ENCODE results near the gene POTEM.
"Not testable (repeated sequence)": the region's sequence is repeated elsewhere in the genome, so short reads cannot be mapped to it uniquely, and the experiment has no call there.

POTEM gene

GRCh38 chr14:18962143-18962542 lies 5.1 kb upstream of the POTEM start:
- not testable (repeated sequence) for DNase-seq; H3K27me3 ChIP-seq (replicated peaks; ENCODE audit: control insufficient read depth, insufficient read depth, low read length, poor library complexity, severe bottlenecking); H3K36me3 ChIP-seq (ENCODE audit: control insufficient read depth, insufficient read depth, low read length); H3K27ac ChIP-seq (ENCODE audit: insufficient read depth, low read length, poor library complexity, severe bottlenecking); H3K4me1 ChIP-seq (ENCODE audit: control insufficient read depth, insufficient read depth, low read length, poor library complexity, severe bottlenecking); H3K4me3 ChIP-seq (ENCODE audit: insufficient read depth, low read depth, low read length, poor library complexity, severe bottlenecking); H3K9me3 ChIP-seq (ENCODE audit: control insufficient read depth, low read length)

- not testable (repeated sequence) for H3K9me3 ChIP-seq (ENCODE audit: control insufficient read depth, low read length); H3K4me3 ChIP-seq (ENCODE audit: insufficient read depth, low read depth, low read length, poor library complexity, severe bottlenecking); H3K27ac ChIP-seq (ENCODE audit: insufficient read depth, low read length, poor library complexity, severe bottlenecking); DNase-seq; H3K27me3 ChIP-seq (replicated peaks; ENCODE audit: control insufficient read depth, insufficient read depth, low read length, poor library complexity, severe bottlenecking); H3K4me1 ChIP-seq (ENCODE audit: control insufficient read depth, insufficient read depth, low read length, poor library complexity, severe bottlenecking); H3K36me3 ChIP-seq (ENCODE audit: control insufficient read depth, insufficient read depth, low read length)
These were observed 4.0 kb upstream of the POTEM start for GRCh38 chr14:18963276-18963675.

GRCh38 chr14:18964878-18965277 lies 2.4 kb upstream of the POTEM start:
- H3K36me3 ChIP-seq (ENCODE audit: control insufficient read depth, insufficient read depth, low read length); H3K27ac ChIP-seq (ENCODE audit: insufficient read depth, low read length, poor library complexity, severe bottlenecking); DNase-seq; H3K27me3 ChIP-seq (replicated peaks; ENCODE audit: control insufficient read depth, insufficient read depth, low read length, poor library complexity, severe bottlenecking); H3K4me3 ChIP-seq (ENCODE audit: insufficient read depth, low read depth, low read length, poor library complexity, severe bottlenecking); H3K4me1 ChIP-seq (ENCODE audit: control insufficient read depth, insufficient read depth, low read length, poor library complexity, severe bottlenecking); H3K9me3 ChIP-seq (ENCODE audit: control insufficient read depth, low read length): not testable (repeated sequence)

DNA sequence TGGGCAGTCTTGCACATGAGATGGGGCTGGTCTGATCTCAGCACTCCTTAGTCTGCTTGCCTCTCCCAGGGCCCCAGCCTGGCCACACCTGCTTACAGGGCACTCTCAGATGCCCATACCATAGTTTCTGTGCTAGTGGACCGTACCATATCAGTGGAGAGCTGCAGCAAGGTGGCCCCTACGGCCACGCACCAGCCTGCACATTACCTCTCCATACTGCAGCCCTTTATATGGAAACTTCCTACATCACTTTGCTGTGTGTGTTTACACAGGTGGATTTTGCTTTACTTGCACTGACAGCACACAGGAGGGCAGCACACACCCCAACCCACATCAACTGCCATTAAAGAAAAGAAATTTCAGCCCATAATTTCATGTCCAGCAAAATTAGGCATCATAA lies 35.3 kb downstream of the POTEM start:
- not testable (repeated sequence) for H3K36me3 ChIP-seq (ENCODE audit: control insufficient read depth, insufficient read depth, low read length); H3K4me3 ChIP-seq (ENCODE audit: insufficient read depth, low read depth, low read length, poor library complexity, severe bottlenecking); H3K27ac ChIP-seq (ENCODE audit: insufficient read depth, low read length, poor library complexity, severe bottlenecking); H3K4me1 ChIP-seq (ENCODE audit: control insufficient read depth, insufficient read depth, low read length, poor library complexity, severe bottlenecking); DNase-seq; H3K9me3 ChIP-seq (ENCODE audit: control insufficient read depth, low read length); H3K27me3 ChIP-seq (replicated peaks; ENCODE audit: control insufficient read depth, insufficient read depth, low read length, poor library complexity, severe bottlenecking)

DNA sequence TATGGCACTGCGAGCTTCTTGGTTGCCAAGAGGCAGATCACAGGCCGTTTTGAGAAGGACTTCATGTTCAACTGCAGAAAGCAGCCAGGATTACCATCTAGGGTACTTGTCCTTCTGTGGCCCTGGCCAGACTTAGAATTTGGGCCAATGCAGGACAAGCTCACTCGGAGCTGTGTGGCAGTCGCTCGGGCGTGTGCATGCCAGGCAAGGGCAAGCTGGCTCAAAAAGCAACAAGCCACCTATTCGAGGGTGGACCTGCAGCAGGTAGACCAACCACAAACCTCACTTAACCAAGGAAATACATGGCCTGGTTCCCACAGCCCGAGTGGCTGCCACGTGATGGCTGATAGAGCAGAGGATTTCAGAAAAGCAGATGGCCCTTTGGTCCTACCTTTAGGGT lies 39.3 kb downstream of the POTEM start:
- H3K9me3 ChIP-seq (ENCODE audit: control insufficient read depth, low read length); H3K4me1 ChIP-seq (ENCODE audit: control insufficient read depth, insufficient read depth, low read length, poor library complexity, severe bottlenecking); H3K4me3 ChIP-seq (ENCODE audit: insufficient read depth, low read depth, low read length, poor library complexity, severe bottlenecking); H3K27ac ChIP-seq (ENCODE audit: insufficient read depth, low read length, poor library complexity, severe bottlenecking); H3K36me3 ChIP-seq (ENCODE audit: control insufficient read depth, insufficient read depth, low read length); H3K27me3 ChIP-seq (replicated peaks; ENCODE audit: control insufficient read depth, insufficient read depth, low read length, poor library complexity, severe bottlenecking); DNase-seq: not testable (repeated sequence)

GRCh38 chr14:19007678-19008077 lies 40.4 kb downstream of the POTEM start:
- not testable (repeated sequence) for H3K4me3 ChIP-seq (ENCODE audit: insufficient read depth, low read depth, low read length, poor library complexity, severe bottlenecking); H3K36me3 ChIP-seq (ENCODE audit: control insufficient read depth, insufficient read depth, low read length); H3K4me1 ChIP-seq (ENCODE audit: control insufficient read depth, insufficient read depth, low read length, poor library complexity, severe bottlenecking); H3K27me3 ChIP-seq (replicated peaks; ENCODE audit: control insufficient read depth, insufficient read depth, low read length, poor library complexity, severe bottlenecking); DNase-seq; H3K27ac ChIP-seq (ENCODE audit: insufficient read depth, low read length, poor library complexity, severe bottlenecking); H3K9me3 ChIP-seq (ENCODE audit: control insufficient read depth, low read length)

- not testable (repeated sequence) for H3K36me3 ChIP-seq (ENCODE audit: control insufficient read depth, insufficient read depth, low read length); H3K9me3 ChIP-seq (ENCODE audit: control insufficient read depth, low read length); DNase-seq; H3K27me3 ChIP-seq (replicated peaks; ENCODE audit: control insufficient read depth, insufficient read depth, low read length, poor library complexity, severe bottlenecking); H3K27ac ChIP-seq (ENCODE audit: insufficient read depth, low read length, poor library complexity, severe bottlenecking); H3K4me3 ChIP-seq (ENCODE audit: insufficient read depth, low read depth, low read length, poor library complexity, severe bottlenecking); H3K4me1 ChIP-seq (ENCODE audit: control insufficient read depth, insufficient read depth, low read length, poor library complexity, severe bottlenecking)
These were observed 43.8 kb downstream of the POTEM start for GRCh38 chr14:19011029-19011428.

DNA sequence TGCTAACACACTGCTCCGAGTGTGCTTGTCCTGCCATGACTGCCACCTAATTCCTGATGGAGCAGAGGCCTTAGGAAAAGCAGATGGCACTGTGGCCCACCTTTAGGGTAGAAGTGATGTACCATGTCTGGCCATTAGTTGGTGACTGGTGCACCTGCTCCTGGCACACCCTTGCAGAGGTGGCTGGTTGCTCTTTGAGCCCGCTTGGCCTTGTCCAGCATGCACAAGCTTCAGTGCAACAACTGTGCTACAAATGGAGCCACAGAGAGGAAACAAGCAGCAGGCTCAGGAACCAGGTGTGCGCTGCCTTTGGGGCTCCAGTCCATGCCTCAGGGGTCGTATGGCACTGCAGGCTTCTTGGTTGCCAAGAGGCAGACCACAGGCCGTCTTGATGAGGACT lies 44.5 kb downstream of the POTEM start:
- H3K27ac ChIP-seq (ENCODE audit: insufficient read depth, low read length, poor library complexity, severe bottlenecking); H3K27me3 ChIP-seq (replicated peaks; ENCODE audit: control insufficient read depth, insufficient read depth, low read length, poor library complexity, severe bottlenecking); DNase-seq; H3K4me3 ChIP-seq (ENCODE audit: insufficient read depth, low read depth, low read length, poor library complexity, severe bottlenecking); H3K36me3 ChIP-seq (ENCODE audit: control insufficient read depth, insufficient read depth, low read length); H3K4me1 ChIP-seq (ENCODE audit: control insufficient read depth, insufficient read depth, low read length, poor library complexity, severe bottlenecking); H3K9me3 ChIP-seq (ENCODE audit: control insufficient read depth, low read length): not testable (repeated sequence)

GRCh38 chr14:19015185-19015584 lies 48.0 kb downstream of the POTEM start:
- not testable (repeated sequence) for H3K36me3 ChIP-seq (ENCODE audit: control insufficient read depth, insufficient read depth, low read length); H3K9me3 ChIP-seq (ENCODE audit: control insufficient read depth, low read length); H3K4me1 ChIP-seq (ENCODE audit: control insufficient read depth, insufficient read depth, low read length, poor library complexity, severe bottlenecking); H3K27ac ChIP-seq (ENCODE audit: insufficient read depth, low read length, poor library complexity, severe bottlenecking); H3K27me3 ChIP-seq (replicated peaks; ENCODE audit: control insufficient read depth, insufficient read depth, low read length, poor library complexity, severe bottlenecking); DNase-seq; H3K4me3 ChIP-seq (ENCODE audit: insufficient read depth, low read depth, low read length, poor library complexity, severe bottlenecking)

DNA sequence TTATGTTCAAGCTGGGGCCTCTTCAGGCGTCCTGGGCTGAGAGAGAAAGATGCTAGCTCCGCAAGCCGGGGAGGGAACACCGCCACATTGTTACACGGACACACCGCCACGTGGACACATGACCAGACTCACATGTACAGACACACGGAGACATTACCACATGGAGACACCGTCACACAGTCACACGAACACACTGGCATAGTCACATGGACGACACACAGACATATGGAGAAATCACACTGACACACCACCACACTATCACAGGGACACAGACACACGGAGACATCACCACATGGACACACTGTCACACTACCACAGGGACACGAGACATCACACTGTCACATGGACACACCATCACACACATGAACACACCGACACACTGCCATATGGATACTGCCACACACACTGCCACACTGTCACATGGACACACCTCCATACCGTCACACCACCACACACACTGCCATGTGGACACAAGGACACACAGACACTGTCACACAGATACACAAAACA lies 57.9 kb downstream of the POTEM start:
- not testable (repeated sequence) for H3K27me3 ChIP-seq (replicated peaks; ENCODE audit: control insufficient read depth, insufficient read depth, low read length, poor library complexity, severe bottlenecking); DNase-seq; H3K4me3 ChIP-seq (ENCODE audit: insufficient read depth, low read depth, low read length, poor library complexity, severe bottlenecking); H3K36me3 ChIP-seq (ENCODE audit: control insufficient read depth, insufficient read depth, low read length); H3K27ac ChIP-seq (ENCODE audit: insufficient read depth, low read length, poor library complexity, severe bottlenecking); H3K9me3 ChIP-seq (ENCODE audit: control insufficient read depth, low read length); H3K4me1 ChIP-seq (ENCODE audit: control insufficient read depth, insufficient read depth, low read length, poor library complexity, severe bottlenecking)
